ENCODE results near the gene SSU72. TPM values are rescaled to one million over a fixed set of nuclear protein-coding genes. Genes with fewer than 3 reads are reported as not detected.

SSU72 gene
- total RNA-seq, 1 experiment from 2014 or later: 104 TPM

DNA sequence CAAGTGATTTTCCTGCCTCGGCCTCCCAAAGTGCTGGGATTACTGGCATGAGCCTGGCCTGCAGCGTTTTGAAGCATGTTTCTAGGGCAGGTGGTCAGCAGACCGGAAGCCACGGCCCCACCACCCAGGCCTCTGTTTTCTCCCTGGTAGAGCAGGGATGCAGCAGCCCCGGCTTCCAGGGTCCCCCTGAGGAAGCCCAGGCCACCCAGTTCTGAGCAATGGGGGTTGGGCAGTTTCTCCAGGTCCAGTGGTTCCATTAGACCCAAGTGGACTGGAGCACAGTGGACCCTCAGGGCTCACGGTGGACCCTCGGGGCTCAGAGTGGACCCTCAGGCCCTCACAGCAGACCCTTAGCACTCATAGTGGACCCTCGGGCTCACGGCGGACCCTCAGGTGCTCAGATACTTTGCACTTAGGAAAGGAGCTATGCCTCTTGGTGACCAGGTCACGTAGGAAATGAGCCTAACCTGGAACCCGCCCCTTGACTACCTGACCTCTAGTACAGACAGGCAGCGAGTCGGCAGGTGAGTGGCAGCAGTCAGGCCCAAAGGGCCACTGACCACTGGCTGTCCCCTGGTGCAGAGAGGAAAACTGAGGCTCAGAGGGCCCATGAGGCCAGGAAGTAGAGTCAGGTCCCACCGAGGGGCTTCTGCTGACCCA, 29.8 kb upstream of the SSU72 start:
- H3K27ac Mint-ChIP-seq (ENCODE audit: low read depth, unreplicated experiment): no peak overlapping the region
- TF ChIP-seq CTCF (IDR thresholded peaks at IDR 0.05; ENCODE audit: unreplicated experiment): no peak
- CTCF ChIA-PET: no interaction called here
- no peaks in the 10 kb centered on the region for H3K9me3 Mint-ChIP-seq (ENCODE audit: unreplicated experiment)
- intact Hi-C loops (cut with micrococcal nuclease): no loop called here
- DNase-seq (ENCODE audit: unreplicated experiment): no peak
- H3K4me3 Mint-ChIP-seq (ENCODE audit: unreplicated experiment): no peak overlapping the region
- no peaks in the 10 kb centered on the region for H3K27me3 Mint-ChIP-seq (ENCODE audit: insufficient read depth, unreplicated experiment)
- no peaks in the 10 kb centered on the region for H3K36me3 Mint-ChIP-seq (ENCODE audit: insufficient read depth, unreplicated experiment)
- no peaks in the 10 kb centered on the region for H3K4me1 Mint-ChIP-seq (ENCODE audit: insufficient read depth, unreplicated experiment)
- POLR2A ChIA-PET: no interaction called here
- no TSS peak for BruUV-seq (replicated peaks)

DNA sequence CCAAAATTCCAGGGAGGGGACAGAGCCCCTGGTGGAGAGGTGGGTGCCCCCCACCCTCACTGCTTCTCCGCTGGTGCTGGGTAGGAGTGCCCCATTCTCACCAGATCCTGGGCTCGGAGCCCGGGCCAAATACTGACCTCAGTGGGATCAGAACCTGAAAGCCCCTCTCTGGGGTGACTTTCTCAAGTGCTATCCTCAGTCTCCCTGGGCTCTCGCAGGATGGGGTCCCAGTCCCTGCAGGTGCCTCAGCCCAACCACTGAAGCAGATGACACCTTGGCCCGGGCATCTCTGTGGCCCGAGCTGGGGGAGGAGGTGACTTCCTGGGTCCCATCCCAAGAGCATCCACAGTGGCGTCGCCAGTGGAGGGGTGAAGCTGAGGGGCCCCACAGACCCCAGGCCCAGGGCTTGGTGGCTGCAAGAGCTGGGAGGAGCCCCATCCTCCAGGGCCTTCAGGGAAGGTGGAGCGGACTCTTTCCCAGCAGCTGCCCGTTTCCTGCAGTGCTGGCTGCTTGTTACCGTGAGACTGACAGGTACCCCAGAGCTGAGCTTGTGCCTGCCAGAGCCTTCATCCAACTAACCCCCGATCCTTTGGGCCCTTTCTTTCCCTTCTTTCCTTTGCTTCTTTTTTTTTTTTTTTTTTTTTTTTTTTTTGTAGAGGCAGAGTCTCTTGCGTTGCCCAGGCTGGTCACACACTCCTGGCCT, 29.2 kb upstream of the SSU72 start:
- intact Hi-C loops (cut with micrococcal nuclease): no loop called here
- Mint-ChIP-seq H3K27ac (ENCODE audit: low read depth, unreplicated experiment) (no peak overlapping the region), H3K27me3 (ENCODE audit: insufficient read depth, unreplicated experiment) (no peaks in the 10 kb centered on the region), H3K4me1 (ENCODE audit: insufficient read depth, unreplicated experiment) (no peaks in the 10 kb centered on the region), H3K36me3 (ENCODE audit: insufficient read depth, unreplicated experiment) (no peaks in the 10 kb centered on the region), H3K4me3 (ENCODE audit: unreplicated experiment) (no peak overlapping the region), H3K9me3 (ENCODE audit: unreplicated experiment) (no peaks in the 10 kb centered on the region)
- POLR2A ChIA-PET: no interaction called here
- CTCF ChIA-PET: no interaction called here
- no TSS peak for BruUV-seq (replicated peaks)
- DNase-seq (ENCODE audit: unreplicated experiment): no peak
- no peak for TF ChIP-seq CTCF (IDR thresholded peaks at IDR 0.05; ENCODE audit: unreplicated experiment)

DNA sequence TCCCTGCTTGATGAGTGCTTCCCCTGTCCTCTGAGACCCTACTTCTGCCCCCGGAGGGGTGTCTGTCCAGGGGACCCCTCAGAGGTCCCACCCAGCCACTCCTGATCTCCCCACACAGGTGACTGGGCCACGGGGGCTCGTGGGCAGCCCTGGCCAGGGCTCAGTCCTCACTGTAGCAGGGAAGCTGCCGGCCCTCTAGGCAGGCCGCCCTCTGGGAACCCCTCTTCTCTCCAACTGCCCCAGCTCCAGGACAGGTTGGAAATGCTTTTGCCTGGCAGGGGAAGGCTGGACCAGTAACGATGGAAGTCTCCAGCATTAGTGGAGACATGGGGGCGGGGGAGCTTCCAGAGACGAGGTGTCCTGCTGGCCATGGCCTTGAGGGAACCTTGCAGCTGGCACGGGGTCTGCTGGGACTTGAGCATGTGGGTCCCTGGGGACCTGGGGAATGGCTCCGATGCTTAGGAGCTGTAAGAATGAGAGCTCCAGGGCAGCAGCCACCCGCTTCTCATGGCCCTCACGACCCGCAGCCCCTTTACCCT, 28.4 kb upstream of the SSU72 start:
- no peak overlapping the region for H3K4me3 Mint-ChIP-seq (ENCODE audit: unreplicated experiment)
- no peaks in the 10 kb centered on the region for H3K9me3 Mint-ChIP-seq (ENCODE audit: unreplicated experiment)
- TF ChIP-seq CTCF (IDR thresholded peaks at IDR 0.05; ENCODE audit: unreplicated experiment): no peak
- no peaks in the 10 kb centered on the region for H3K27me3 Mint-ChIP-seq (ENCODE audit: insufficient read depth, unreplicated experiment)
- no peaks in the 10 kb centered on the region for H3K4me1 Mint-ChIP-seq (ENCODE audit: insufficient read depth, unreplicated experiment)
- intact Hi-C loops (cut with micrococcal nuclease): no loop called here
- BruUV-seq (replicated peaks): no TSS peak
- no peaks in the 10 kb centered on the region for H3K36me3 Mint-ChIP-seq (ENCODE audit: insufficient read depth, unreplicated experiment)
- H3K27ac Mint-ChIP-seq (ENCODE audit: low read depth, unreplicated experiment): no peak overlapping the region
- CTCF ChIA-PET: no interaction called here
- POLR2A ChIA-PET: interaction anchor here (0.6 to 2.0 kb wide), 2 partner anchors 11 to 25 kb away, joined by 5 to 6 read pairs; no protein-coding TSS in a partner anchor
- DNase-seq (ENCODE audit: unreplicated experiment): no peak

DNA sequence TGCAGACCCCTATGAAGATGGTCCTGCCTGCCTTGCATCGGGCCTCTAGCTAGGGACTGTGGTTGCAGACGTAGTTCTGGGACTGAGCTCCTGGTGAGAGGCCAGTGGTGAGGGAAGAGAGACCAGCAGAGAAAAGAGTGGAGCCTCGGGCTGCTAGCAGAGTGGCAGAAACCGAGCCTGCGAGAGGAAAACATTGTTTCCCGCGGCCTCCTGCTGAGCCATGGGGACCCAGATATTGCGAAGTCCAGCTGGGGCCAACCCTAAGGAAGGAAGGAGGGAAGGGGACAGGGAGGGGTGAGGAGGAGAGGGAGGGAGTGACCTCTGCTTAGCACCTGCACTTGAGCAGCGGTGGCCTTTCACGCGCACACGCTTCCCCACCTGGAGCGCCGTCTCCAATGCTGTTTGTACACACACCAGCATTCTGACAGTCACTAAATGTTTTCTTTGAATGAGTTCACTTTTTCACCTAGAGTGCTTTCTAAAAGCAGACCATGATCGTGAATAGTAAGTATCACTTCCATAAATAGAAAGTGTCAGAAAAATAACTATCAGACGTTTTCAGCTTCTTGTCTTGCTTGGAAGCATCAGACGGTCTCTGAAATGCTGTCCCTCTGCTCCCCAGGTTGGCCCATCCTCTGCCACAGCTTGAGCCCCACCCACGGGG, 27.8 kb upstream of the SSU72 start:
- H3K27ac Mint-ChIP-seq (ENCODE audit: low read depth, unreplicated experiment): no peak overlapping the region
- no peak overlapping the region for H3K4me3 Mint-ChIP-seq (ENCODE audit: unreplicated experiment)
- intact Hi-C loops (cut with micrococcal nuclease): no loop called here
- ChIA-PET CTCF (no interaction called here), POLR2A (interaction anchor here (0.6 to 2.0 kb wide), 2 partner anchors 12 to 24 kb away, joined by 5 to 6 read pairs; no protein-coding TSS in a partner anchor)
- no peaks in the 10 kb centered on the region for H3K9me3 Mint-ChIP-seq (ENCODE audit: unreplicated experiment)
- H3K4me1 Mint-ChIP-seq (ENCODE audit: insufficient read depth, unreplicated experiment): no peaks in the 10 kb centered on the region
- BruUV-seq (replicated peaks): no TSS peak
- no peaks in the 10 kb centered on the region for H3K36me3 Mint-ChIP-seq (ENCODE audit: insufficient read depth, unreplicated experiment)
- no peak for DNase-seq (ENCODE audit: unreplicated experiment)
- TF ChIP-seq CTCF (IDR thresholded peaks at IDR 0.05; ENCODE audit: unreplicated experiment): no peak
- H3K27me3 Mint-ChIP-seq (ENCODE audit: insufficient read depth, unreplicated experiment): no peaks in the 10 kb centered on the region
